HG03575 (cell line): ENCODE results near the gene EPHB6.

ENCODE experiments used
- ATAC-seq: cut with Tn5 transposase; IDR thresholded peaks from one replicate; pipeline ENCODE4 v1.9.1; 2021; ENCODE audit not compliant: unreplicated experiment, insufficient number of reproducible peaks, low FRiP score; ENCODE audit errors: extremely low read depth

EPHB6 gene

GRCh38 chr7:142874837-142875236 is 20.0 kb downstream of the EPHB6 start:
- no peak for ATAC-seq

GRCh38 chr7:142875456-142875855 is 20.6 kb downstream of the EPHB6 start:
- no peak for ATAC-seq

- no peak for ATAC-seq
These were observed 21.5 kb downstream of the EPHB6 start for GRCh38 chr7:142876236-142876960.

- no peak for ATAC-seq
These were observed 22.4 kb downstream of the EPHB6 start for GRCh38 chr7:142876991-142877910.

GRCh38 chr7:142878315-142878714 is 23.4 kb downstream of the EPHB6 start:
- ATAC-seq: no peak

- ATAC-seq: no peak
These were observed 24.2 kb downstream of the EPHB6 start for GRCh38 chr7:142879060-142879459.

GRCh38 chr7:142880876-142881505 is 26.1 kb downstream of the EPHB6 start:
- no peak for ATAC-seq

GRCh38 chr7:142881586-142882337 is 26.9 kb downstream of the EPHB6 start:
- ATAC-seq: no peak

- ATAC-seq: no peak
These were observed 27.4 kb downstream of the EPHB6 start for GRCh38 chr7:142882338-142882678.

GRCh38 chr7:142883145-142883544 is 28.3 kb downstream of the EPHB6 start:
- no peak for ATAC-seq

- no peak for ATAC-seq
These were observed 28.9 kb downstream of the EPHB6 start for GRCh38 chr7:142883571-142884285.

GRCh38 chr7:142884286-142884640 is 29.4 kb downstream of the EPHB6 start:
- ATAC-seq: no peak

- no peak for ATAC-seq
These were observed 30.7 kb downstream of the EPHB6 start, which contains the start of gene TRPV6 for GRCh38 chr7:142885311-142886230. TSS of gene TRPV6 (minus strand) at chr7:142885745.

GRCh38 chr7:142886866-142887265 is 32.0 kb downstream of the EPHB6 start:
- no peak for ATAC-seq

GRCh38 chr7:142887282-142888015 is 32.6 kb downstream of the EPHB6 start:
- no peak for ATAC-seq

- no peak for ATAC-seq
These were observed 34.9 kb downstream of the EPHB6 start for GRCh38 chr7:142889816-142890215.

- no peak for ATAC-seq
These were observed 36.1 kb downstream of the EPHB6 start for GRCh38 chr7:142890874-142891485.
